ENCODE results near the gene LY6G5B. TPM values are rescaled to one million over a fixed set of nuclear protein-coding genes. Genes with fewer than 3 reads are reported as not detected.

The LY6G5B gene
- total RNA-seq (10 to 100 TPM in 5 of 7 donors, 1 to 10 TPM in 2; 8.5 to 28.4 (median 13.1) TPM), polyA plus RNA-seq (10 to 100 TPM; 11.4 to 15.0 TPM)
- long read RNA-seq, donor 1: 0 reads
- long read RNA-seq, donor 2, partial matches to known transcripts: 0 of 1 reads
- long read RNA-seq, donor 2, other reads (novel, unspliced or antisense): 0 of 1 reads
- long read RNA-seq, donor 3, partial matches to known transcripts: 0 of 1 reads
- long read RNA-seq, donor 3, other reads (novel, unspliced or antisense): 1 of 1 reads

- intact Hi-C loops (cut with DNase I): loop anchor here in 2 of 4 donors (5.0 to 10.0 kb wide), 3 partner anchors 58 to 295 kb away; partner anchors contain the start of gene DDAH2 (in 1 of the 2)
- peaks cover 2% of the 10 kb centered on the region for H3K4me1 ChIP-seq (ENCODE audit: insufficient read depth)
- WGBS, 3 donors: 69 to 80% (median 71%) methylated on average over 8 of the region's 8 CpGs
- H3K36me3 ChIP-seq: no peaks in the 10 kb centered on the region
- DNase-seq: no peak
- no peak within 1 kb of the TSS for H3K27ac ChIP-seq
- no peaks in the 10 kb centered on the region for H3K27me3 ChIP-seq
- TF ChIP-seq EP300 (IDR thresholded peaks at IDR 0.05) (no peak), POLR2A (IDR thresholded peaks at IDR 0.05) (no peak)
- TF ChIP-seq, protein P1, sequence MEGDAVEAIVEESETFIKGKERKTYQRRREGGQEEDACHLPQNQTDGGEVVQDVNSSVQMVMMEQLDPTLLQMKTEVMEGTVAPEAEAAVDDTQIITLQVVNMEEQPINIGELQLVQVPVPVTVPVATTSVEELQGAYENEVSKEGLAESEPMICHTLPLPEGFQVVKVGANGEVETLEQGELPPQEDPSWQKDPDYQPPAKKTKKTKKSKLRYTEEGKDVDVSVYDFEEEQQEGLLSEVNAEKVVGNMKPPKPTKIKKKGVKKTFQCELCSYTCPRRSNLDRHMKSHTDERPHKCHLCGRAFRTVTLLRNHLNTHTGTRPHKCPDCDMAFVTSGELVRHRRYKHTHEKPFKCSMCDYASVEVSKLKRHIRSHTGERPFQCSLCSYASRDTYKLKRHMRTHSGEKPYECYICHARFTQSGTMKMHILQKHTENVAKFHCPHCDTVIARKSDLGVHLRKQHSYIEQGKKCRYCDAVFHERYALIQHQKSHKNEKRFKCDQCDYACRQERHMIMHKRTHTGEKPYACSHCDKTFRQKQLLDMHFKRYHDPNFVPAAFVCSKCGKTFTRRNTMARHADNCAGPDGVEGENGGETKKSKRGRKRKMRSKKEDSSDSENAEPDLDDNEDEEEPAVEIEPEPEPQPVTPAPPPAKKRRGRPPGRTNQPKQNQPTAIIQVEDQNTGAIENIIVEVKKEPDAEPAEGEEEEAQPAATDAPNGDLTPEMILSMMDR (IDR thresholded peaks at IDR 0.05): no peak
- H3K4me3 ChIP-seq: no peak within 1 kb of the TSS
- H3K9me3 ChIP-seq: no peaks in the 10 kb centered on the region
These were observed at the start of gene LY6G5B for GRCh38 chr6:31669676-31670075. Gene LY6G5B (plus strand): TSS chr6:31669976. CDS start chr6:31670951, 975 bp downstream.

- intact Hi-C loops (cut with DNase I): loop anchor here in 2 of 4 donors (2.0 to 5.0 kb wide), 2 partner anchors 32 to 1653 kb away; partner anchors contain the start of gene BAG6 (in 1 of the 2)
- H3K36me3 ChIP-seq: no peaks in the 10 kb centered on the region
- peak within 1 kb of the TSS; percentile 82 for H3K4me3 ChIP-seq
- no peak for TF ChIP-seq EP300 (IDR thresholded peaks at IDR 0.05)
- TF ChIP-seq, protein P1 (IDR thresholded peaks at IDR 0.05): no peak
- peak; percentile 65 for TF ChIP-seq POLR2A (IDR thresholded peaks at IDR 0.05)
- H3K4me1 ChIP-seq (ENCODE audit: insufficient read depth): peaks cover 1% of the 10 kb centered on the region
- peak within 1 kb of the TSS; percentile 96 to 98 for H3K27ac ChIP-seq
- H3K27me3 ChIP-seq: no peaks in the 10 kb centered on the region
- 1% methylated on average over 26 to 67 of the region's 67 CpGs for WGBS, 3 donors
- H3K9me3 ChIP-seq: no peaks in the 10 kb centered on the region
- peak in 4 of 5 donors; percentile 83 to 96 (median 96) for DNase-seq
These were observed 49.0 kb upstream of the LY6G5B start, which contains the start of gene PRRC2A for GRCh38 chr6:31620586-31621319. Gene PRRC2A (plus strand): TSS chr6:31620715. CDS start chr6:31622790, 2,075 bp downstream.

DNA sequence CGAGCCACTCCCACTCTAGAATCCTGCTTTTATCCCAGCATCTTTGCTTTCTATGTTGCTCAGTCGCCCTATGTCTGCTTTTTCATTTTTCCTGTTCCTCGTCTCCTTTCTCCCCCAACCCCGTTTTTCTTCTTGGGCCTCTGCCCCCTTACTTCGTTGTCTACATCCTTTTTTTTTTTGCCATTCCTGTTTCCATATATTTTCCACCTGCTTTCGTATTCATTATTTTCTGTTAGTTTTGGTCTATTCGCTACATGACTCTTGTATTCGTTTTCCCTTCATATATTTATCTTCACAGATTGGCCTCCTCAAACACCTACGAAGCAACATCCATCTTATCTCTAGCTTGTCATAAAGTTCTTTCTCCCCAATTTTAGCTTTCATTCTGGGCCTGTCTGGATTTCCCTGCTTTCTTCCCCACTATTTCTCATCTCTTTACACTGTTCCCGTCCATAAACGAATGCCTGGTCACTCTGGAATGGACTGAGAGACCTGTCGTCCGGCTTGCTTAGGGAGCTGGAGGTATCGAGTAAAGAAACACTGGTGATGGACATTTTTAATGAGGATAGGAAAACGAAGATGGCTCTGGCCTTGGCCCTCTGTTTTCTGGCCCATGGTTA, 48.3 kb upstream of the LY6G5B start:
- intact Hi-C loops (cut with DNase I): loop anchor here in 2 of 4 donors (2.0 to 5.0 kb wide), 2 partner anchors 31 to 1654 kb away; partner anchors contain the start of gene BAG6 (in 1 of the 2)
- Histone ChIP-seq H3K27me3 (no peaks in the 10 kb centered on the region), H3K27ac (peak overlapping the region; percentile 96 to 98), H3K36me3 (no peaks in the 10 kb centered on the region), H3K4me1 (ENCODE audit: insufficient read depth) (peaks cover 1% of the 10 kb centered on the region), H3K9me3 (no peaks in the 10 kb centered on the region), H3K4me3 (peak overlapping the region; percentile 82)
- 2 to 4% (median 2%) methylated on average over 15 of the region's 15 CpGs for WGBS, 3 donors
- no peak for DNase-seq
- TF ChIP-seq, protein P1 (IDR thresholded peaks at IDR 0.05): no peak
- TF ChIP-seq POLR2A (IDR thresholded peaks at IDR 0.05) (no peak), EP300 (IDR thresholded peaks at IDR 0.05) (no peak)

GRCh38 chr6:31621991-31622390, 47.8 kb upstream of the LY6G5B start:
- Histone ChIP-seq H3K9me3 (no peaks in the 10 kb centered on the region), H3K27ac (peak overlapping the region in 1 of 2 donors; percentile 98), H3K36me3 (no peaks in the 10 kb centered on the region), H3K4me3 (peak overlapping the region; percentile 82), H3K4me1 (ENCODE audit: insufficient read depth) (peaks cover 1% of the 10 kb centered on the region), H3K27me3 (no peaks in the 10 kb centered on the region)
- DNase-seq: no peak
- TF ChIP-seq EP300 (IDR thresholded peaks at IDR 0.05) (no peak), POLR2A (IDR thresholded peaks at IDR 0.05) (no peak)
- TF ChIP-seq, protein P1 (IDR thresholded peaks at IDR 0.05): no peak
- 10 to 15% (median 13%) methylated on average over 4 of the region's 4 CpGs for WGBS, 3 donors
- intact Hi-C loops (cut with DNase I): loop anchor here in 2 of 4 donors (2.0 to 5.0 kb wide), 2 partner anchors 31 to 1655 kb away; partner anchors contain the start of gene BAG6 (in 1 of the 2)

Measured in ovary (tissue), 10 donors.